Heart right ventricle (tissue), 16 donors: Measurements from ENCODE around the gene KCNMA1. TPM values are rescaled to one million over a fixed set of nuclear protein-coding genes. Genes with fewer than 3 reads are reported as not detected.

Source experiments
- ATAC-seq, 8 donors: fragments of 200-7000 bp; cut with Tn5 transposase; one replicate each; pipeline ENCODE4 v1.9.1; 2020; ENCODE audit warnings: mild to moderate bottlenecking in 8 of 8, moderate library complexity in 8 of 8, moderate number of reproducible peaks in 1 of 8
- DNase-seq, 2 donors: peaks; one replicate each; pipeline ENCODE4 v3.0.0-alpha.2; 2020
- H3K27ac ChIP-seq, 10 donors: fragments of 200-600 bp; sonication (generic) in 2 of 10; one replicate each; pipeline versions ENCODE4 v1.5.0 to v1.8.0; 2020 to 2022; ENCODE audit warnings: mild to moderate bottlenecking in 3 of 10
- H3K27me3 ChIP-seq, 7 donors: fragments of 200-600 bp; one replicate each; pipeline ENCODE4 v1.8.0; 2021 to 2022; ENCODE audit warnings: mild to moderate bottlenecking in 2 of 7
- H3K36me3 ChIP-seq, 9 donors: fragments of 200-600 bp; sonication (generic) in 1 of 9; one replicate each; pipeline versions ENCODE4 v1.5.0 to v1.8.0; 2020 to 2022; ENCODE audit warnings: mild to moderate bottlenecking in 2 of 9
- H3K4me1 ChIP-seq, 9 donors: fragments of 200-600 bp; sonication (generic) in 1 of 9; one replicate each; pipeline versions ENCODE4 v1.5.0 to v1.8.0; 2020 to 2022; ENCODE audit warnings: mild to moderate bottlenecking in 4 of 9
- H3K4me3 ChIP-seq, 10 donors: fragments of 200-600 bp; sonication (generic) in 2 of 10; one replicate each; pipeline versions ENCODE4 v1.5.0 to v1.8.0; 2020 to 2022; ENCODE audit warnings: mild to moderate bottlenecking in 7 of 10, moderate library complexity in 2 of 10
- H3K9me3 ChIP-seq, 11 donors: fragments of 200-600 bp in 10 of 11; sonication (generic) in 2 of 11; one replicate each; pipeline versions ENCODE4 v1.5.0 to v1.8.0; 2013 to 2022; ENCODE audit warnings: mild to moderate bottlenecking in 2 of 11, control low read depth in 1 of 11, moderate library complexity in 1 of 11
- CTCF ChIP-seq, 9 donors: fragments of 200-600 bp; sonication (generic) in 2 of 9; IDR thresholded peaks; one replicate each; pipeline versions ENCODE4 v1.5.0 to v1.8.0; 2021 to 2022; ENCODE audit warnings: antibody characterized with exemption in 9 of 9, mild to moderate bottlenecking in 5 of 9, moderate library complexity in 1 of 9
- WGBS, 2 donors: extraction: QIAGEN DNeasy Blood & Tissue Kit; methylation state at CpG; one replicate each; pipeline ENCODE4 v1.1.7; 2013; ENCODE audit warnings: inconsistent platforms in 1 of 2; 5-methylcytosine and 5-hydroxymethylcytosine counted together
- intact Hi-C, 10 donors: fragments of 100-400 bp; cut with DNase I; formaldehyde crosslinking; loops; one replicate each; pipeline versions ENCODE4 v1.11.1 to v1.14.2; 2022
- polyA plus RNA-seq, 2 donors: library from polyadenylated mRNA; stranded (reverse); fragments of 200-250 nt; gene quantifications; one replicate each; pipeline ENCODE4 v1.2.3, GENCODE V29; 2013
- total RNA-seq, 10 donors: library from RNA; stranded (reverse); fragmentation: NEBNext Ultra II Directional in 3 of 10; extraction: Animal tissue kit (Norgen Biotek cat#: 25700) in 3 of 10; gene quantifications; one replicate each; pipeline versions ENCODE4 v1.2.1 to v1.2.4, GENCODE V29; 2021 to 2023
- donor health status: Arrhythmogenic right ventricular cardiomyopathy.
- donor health status: ischemic (EF 13 %, LVEDD 7.1; RV severe dilation, severe dysfunction).
- donor health status: healthy with polysubstance abuse.
- donor health status: DM: no; HTN: yes; CAD: no.
- donor health status: DM: no; HTN: no; CAD: no.
- donor health status: ischemic (EF 25% LVEDD 6.9; RV normal size, moderate dysfunction).
- donor health status: ischemic (EF 25% LVEDD 5.7; RV mildly dilated, moderate dysfunction).
- donor health status: healthy.
- donor health status: DM: yes; HTN: yes; CAD: no.
- donor health status: Ischemic cardiomyopathy.
- donor health status: ischemic (EF 35%, LVEDD 5.7; RV mildly dilated, moderate dysfunction).
- donor health status: nonischemic (EF 11% LVEDD 7.7; RV severe dilation, severe dysfunction).
- donor health status: DM: yes; HTN: yes; CAD: no.
- donor health status: PGD.
- donor health status: ischemic (EF 29% LVEDD 5.4; RV normal size, mild dysfunction).
- donor health status: nonischemic (EF 23%, LVEDD 6.1; RV moderate dilation, normal function).

KCNMA1 gene
- total and polyA plus RNA-seq, 12 donors, result 0.59 to 5.3 (median 1.6) TPM

DNA sequence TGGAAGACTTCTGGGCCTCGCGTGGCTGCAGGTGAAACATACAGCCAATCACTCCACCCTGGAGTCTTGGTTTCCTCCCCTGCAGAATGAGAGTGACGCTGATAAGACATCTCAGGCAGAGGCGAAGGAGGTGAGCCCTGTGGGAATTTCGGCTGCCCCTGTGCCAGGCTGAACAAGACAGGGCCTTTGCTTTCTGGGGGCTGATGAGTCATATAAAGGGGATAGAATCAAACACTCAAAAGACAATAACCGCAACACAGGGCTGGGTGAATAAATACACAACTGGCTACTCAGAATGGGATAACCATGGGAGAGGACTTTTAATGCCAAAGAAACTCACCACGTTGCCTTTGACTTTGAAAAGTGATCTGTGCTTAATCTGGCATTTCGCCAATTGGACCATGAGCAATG lies 143.8 kb downstream of the KCNMA1 start:
- Histone ChIP-seq H3K36me3 (no peaks in the 10 kb centered on the region), H3K4me3 (no peak overlapping the region), H3K27me3 (peaks cover 0 to 11% (median 0%) of the 10 kb centered on the region in 7 donors), H3K4me1 (peaks cover 0 to 7% (median 0%) of the 10 kb centered on the region in 9 donors), H3K9me3 (no peaks in the 10 kb centered on the region), H3K27ac (no peak overlapping the region)
- DNase-seq (no peak), ATAC-seq (no peak)
- 75 to 78% methylated on average over 8 of the region's 8 CpGs for WGBS, 2 donors
- intact Hi-C loops, result loop anchor here in 7 of 10 donors (2.0 to 10.0 kb wide), 6 partner anchors 141 to 322 kb away; partner anchors contain the start of gene KCNMA1 (in 1 of the 7)
- no peak for TF ChIP-seq CTCF (IDR thresholded peaks at IDR 0.05)

DNA sequence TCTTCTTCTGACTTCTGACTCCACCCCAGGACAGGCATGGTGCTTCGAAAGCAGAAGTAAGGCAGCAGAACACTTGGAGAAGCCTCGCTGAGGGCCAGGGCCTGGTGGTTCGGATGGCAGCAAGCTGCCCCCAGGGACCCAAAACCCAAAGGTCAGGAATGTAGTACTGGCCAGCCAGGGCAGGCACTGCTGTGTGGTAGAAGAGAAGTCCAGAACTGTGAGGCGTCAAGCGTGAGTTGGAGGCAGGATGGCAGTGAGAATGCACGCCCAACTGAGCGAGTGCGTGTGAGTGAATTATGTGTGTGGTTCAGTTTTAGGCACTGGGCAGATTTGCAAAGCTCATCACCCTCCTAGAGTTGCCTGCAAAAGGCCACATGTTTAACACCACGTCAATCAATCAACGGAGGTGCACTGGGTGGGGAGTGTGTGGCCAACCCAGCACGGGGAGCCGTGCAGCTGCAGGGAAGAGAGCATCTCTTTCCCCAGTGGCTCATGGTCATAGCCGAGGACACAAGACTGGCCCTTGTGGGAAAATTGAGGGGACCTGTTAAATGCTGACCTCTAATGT lies 144.3 kb downstream of the KCNMA1 start:
- 84% methylated on average over 13 of the region's 13 CpGs for WGBS, 2 donors
- H3K27ac ChIP-seq, result no peak overlapping the region
- DNase-seq, result no peak
- no peaks in the 10 kb centered on the region for H3K36me3 ChIP-seq
- H3K27me3 ChIP-seq, result peaks cover 0 to 11% (median 0%) of the 10 kb centered on the region in 7 donors
- H3K4me3 ChIP-seq, result no peak overlapping the region
- H3K9me3 ChIP-seq, result no peaks in the 10 kb centered on the region
- H3K4me1 ChIP-seq, result peaks cover 0 to 7% (median 0%) of the 10 kb centered on the region in 9 donors
- ATAC-seq, result no peak
- intact Hi-C loops, result loop anchor here in 7 of 10 donors (5.0 to 10.0 kb wide), 5 partner anchors 141 to 321 kb away; partner anchors contain the start of gene KCNMA1 (in 1 of the 7)
- TF ChIP-seq CTCF (IDR thresholded peaks at IDR 0.05), result no peak

- Histone ChIP-seq H3K27me3 (peaks cover 0 to 11% (median 0%) of the 10 kb centered on the region in 7 donors), H3K9me3 (no peaks in the 10 kb centered on the region), H3K4me3 (no peak overlapping the region), H3K27ac (no peak overlapping the region), H3K4me1 (peaks cover 0 to 7% (median 0%) of the 10 kb centered on the region in 9 donors), H3K36me3 (no peaks in the 10 kb centered on the region)
- no peak for TF ChIP-seq CTCF (IDR thresholded peaks at IDR 0.05)
- intact Hi-C loops, result loop anchor here in 7 of 10 donors (5.0 to 10.0 kb wide), 5 partner anchors 142 to 320 kb away; partner anchors contain the start of gene KCNMA1 (in 1 of the 7)
- ATAC-seq (no peak), DNase-seq (no peak)
- 75 to 85% methylated on average over 4 of the region's 4 CpGs for WGBS, 2 donors
These were observed 145.1 kb downstream of the KCNMA1 start for GRCh38 chr10:77492368-77492994.

- Histone ChIP-seq H3K9me3 (no peaks in the 10 kb centered on the region), H3K4me3 (no peak overlapping the region), H3K27ac (no peak overlapping the region), H3K4me1 (peaks cover 0 to 7% (median 0%) of the 10 kb centered on the region in 9 donors), H3K27me3 (peaks cover 0 to 6% (median 0%) of the 10 kb centered on the region in 7 donors), H3K36me3 (no peaks in the 10 kb centered on the region)
- ATAC-seq, result no peak
- no peak for TF ChIP-seq CTCF (IDR thresholded peaks at IDR 0.05)
- 72 to 75% methylated on average over 6 of the region's 6 CpGs for WGBS, 2 donors
- DNase-seq, result no peak
- intact Hi-C loops, result loop anchor here in 7 of 10 donors (5.0 to 10.0 kb wide), 5 partner anchors 144 to 318 kb away; partner anchors contain the start of gene KCNMA1 (in 1 of the 7)
These were observed 146.9 kb downstream of the KCNMA1 start for GRCh38 chr10:77490534-77491314.
